WTC11 (cell line): ENCODE measurements around the gene RPP38. TPM values are rescaled to one million over a fixed set of nuclear protein-coding genes. Genes with fewer than 3 reads are reported as not detected.

Experiments
- ATAC-seq: fragments of 200-7000 bp; cut with Tn5 transposase; 2 replicates; pipeline ENCODE4 v1.10.0; 2021; ENCODE audit warnings: mild to moderate bottlenecking, moderate library complexity
- CTCF ChIA-PET: fragments of 300-600 bp; sonication (Branson Sonifier 250); formaldehyde crosslinking; loops from one replicate; lab custom pipeline; 2021; ENCODE audit warnings: antibody characterized with exemption; lab: Charles Lee
- POLR2A ChIA-PET: fragments of 350-600 bp; sonication (Branson Sonifier 250); formaldehyde crosslinking; loops from one replicate; lab custom pipeline; 2021; ENCODE audit warnings: antibody characterized with exemption; lab: Charles Lee
- DNase-seq: peaks from one replicate; pipeline ENCODE4 v3.0.0; 2021; ENCODE audit warnings: low spot score
- H3K27ac Mint-ChIP-seq: 2 replicates; pipeline ENCODE4 v1.8.0; 2021; ENCODE audit warnings: mixed read lengths
- H3K27me3 Mint-ChIP-seq: 2 replicates; pipeline ENCODE4 v1.8.0; 2021; ENCODE audit warnings: low read depth, mild to moderate bottlenecking, moderate library complexity, mixed read lengths
- H3K36me3 Mint-ChIP-seq: 2 replicates; pipeline ENCODE4 v1.8.0; 2021; ENCODE audit warnings: mixed read lengths
- H3K4me1 Mint-ChIP-seq: 2 replicates; pipeline ENCODE4 v1.8.0; 2022; ENCODE audit warnings: mixed read lengths
- H3K4me3 Mint-ChIP-seq: 2 replicates; pipeline ENCODE4 v1.8.0; 2021; ENCODE audit warnings: mild to moderate bottlenecking, moderate library complexity, mixed read lengths
- H3K9me3 Mint-ChIP-seq: 2 replicates; pipeline ENCODE4 v1.8.0; 2021; ENCODE audit warnings: mixed read lengths
- ERG ChIP-seq: fragments of 250-450 bp; sonication (Bioruptor Pico); IDR thresholded peaks from 2 replicates; pipeline ENCODE4 v1.8.0; 2021; ENCODE audit warnings: mild to moderate bottlenecking
- ETV6 ChIP-seq: sonication (generic); formaldehyde crosslinking; IDR thresholded peaks from 2 replicates; pipeline ENCODE4 v1.8.1; 2022; ENCODE audit warnings: mild to moderate bottlenecking, missing genetic modification reagents
- GTF2I ChIP-seq: fragments of 250-450 bp; sonication (Bioruptor Pico); conservative IDR thresholded peaks from 2 replicates; pipeline ENCODE4 v1.4.0; 2021; ENCODE audit warnings: mild to moderate bottlenecking
- HMGA2 ChIP-seq: fragments of 250-450 bp; sonication (Bioruptor Pico); IDR thresholded peaks from 2 replicates; pipeline ENCODE4 v1.4.0; 2021; ENCODE audit warnings: mild to moderate bottlenecking, moderate library complexity
- NFATC4 ChIP-seq: fragments of 250-450 bp; sonication (Bioruptor Pico); IDR thresholded peaks from 2 replicates; pipeline ENCODE4 v1.9.0; 2021; ENCODE audit warnings: mild to moderate bottlenecking
- NR1H2 ChIP-seq: sonication (generic); formaldehyde crosslinking; IDR thresholded peaks from 2 replicates; pipeline ENCODE4 v1.9.0; 2021; ENCODE audit warnings: mild to moderate bottlenecking, moderate library complexity, missing genetic modification reagents
- NR3C1 ChIP-seq: sonication (generic); formaldehyde crosslinking; conservative IDR thresholded peaks from 2 replicates; pipeline ENCODE4 v1.8.1; 2023; ENCODE audit warnings: low read depth, mild to moderate bottlenecking, missing genetic modification reagents
- PREB ChIP-seq: sonication (generic); formaldehyde crosslinking; IDR thresholded peaks from 2 replicates; pipeline ENCODE4 v1.8.1; 2022; ENCODE audit warnings: mild to moderate bottlenecking, missing genetic modification reagents, moderate library complexity, borderline replicate concordance
- TCF7 ChIP-seq: sonication (generic); formaldehyde crosslinking; IDR thresholded peaks from 2 replicates; pipeline ENCODE4 v1.8.0; 2022; ENCODE audit warnings: mild to moderate bottlenecking, low read depth, missing genetic modification reagents, moderate library complexity
- TP53 ChIP-seq: sonication (generic); formaldehyde crosslinking; IDR thresholded peaks from 2 replicates; pipeline ENCODE4 v1.8.1; 2023; ENCODE audit warnings: mild to moderate bottlenecking, missing genetic modification reagents
- ZBTB21 ChIP-seq: sonication (generic); formaldehyde crosslinking; IDR thresholded peaks from 2 replicates; pipeline ENCODE4 v1.8.1; 2023; ENCODE audit warnings: mild to moderate bottlenecking, missing genetic modification reagents, borderline replicate concordance
- ZSCAN18 ChIP-seq: fragments of 250-450 bp; sonication (Bioruptor Pico); IDR thresholded peaks from 2 replicates; pipeline ENCODE4 v2.1.2; 2022; ENCODE audit warnings: mild to moderate bottlenecking, moderate library complexity
- total RNA-seq: library from RNA; stranded (reverse); gene quantifications from 3 replicates; pipeline ENCODE4 v1.2.3, GENCODE V29; 2021
- TF ChIP-seq, protein P1 (sequence below): sonication (generic); formaldehyde crosslinking; IDR thresholded peaks from 2 replicates; pipeline ENCODE4 v1.8.1; 2022; ENCODE audit warnings: low read depth, mild to moderate bottlenecking, moderate library complexity, missing genetic modification reagents, borderline replicate concordance
- TF ChIP-seq, protein P2 (sequence below): fragments of 250-450 bp; sonication (Bioruptor Pico); IDR thresholded peaks from 2 replicates; pipeline ENCODE4 v1.9.0; 2021; ENCODE audit warnings: moderate library complexity, mild to moderate bottlenecking, inconsistent platforms, borderline replicate concordance

The RPP38 gene
- total RNA-seq, 1 experiment from 2014 or later, result 20.9 TPM

DNA sequence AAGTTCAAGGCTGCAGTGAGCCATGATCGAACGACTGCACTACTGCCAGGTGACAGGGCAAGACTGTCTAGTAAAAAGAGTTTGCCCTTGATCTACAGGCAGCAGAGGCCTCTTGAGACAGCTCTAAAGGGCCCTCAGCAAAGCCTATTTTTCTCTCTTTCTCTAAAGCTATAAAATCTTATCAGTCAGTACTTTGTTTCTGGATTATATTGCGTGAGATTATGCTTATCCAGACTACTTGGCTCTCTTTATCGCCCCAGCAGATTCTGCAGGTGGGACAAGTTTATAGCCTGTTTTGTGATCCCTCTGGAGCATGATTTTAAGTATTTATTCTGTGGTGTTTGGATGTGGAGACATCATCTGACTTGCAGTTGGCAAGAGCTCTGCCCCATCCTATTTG lies 2.7 kb downstream of the RPP38 start:
- Mint-ChIP-seq H3K27me3 (peaks cover 3% of the 10 kb centered on the region; the same call in 1 of the 2 replicates), H3K9me3 (no peaks in the 10 kb centered on the region), H3K36me3 (peaks cover 27% of the 10 kb centered on the region), H3K27ac (no peak overlapping the region; the same call in 1 of the 2 replicates), H3K4me1 (peaks cover 10% of the 10 kb centered on the region)
- ATAC-seq, result no peak
- ChIA-PET POLR2A (interaction anchor here (0.5 kb wide), 1 partner anchor 51 kb away, joined by 6 read pairs; no protein-coding TSS in a partner anchor), CTCF (interaction anchor here (0.5 to 1.3 kb wide), 2 partner anchors 108 to 126 kb away, joined by 4 read pairs; no protein-coding TSS in a partner anchor)
- TF ChIP-seq HMGA2 (CRISPR knock-in tag), result no peak
- TF ChIP-seq TCF7 (CRISPR knock-in tag), result no peak
- no peak for TF ChIP-seq NFATC4 (CRISPR knock-in tag)
- no peak for TF ChIP-seq NR1H2
- TF ChIP-seq, protein P1, sequence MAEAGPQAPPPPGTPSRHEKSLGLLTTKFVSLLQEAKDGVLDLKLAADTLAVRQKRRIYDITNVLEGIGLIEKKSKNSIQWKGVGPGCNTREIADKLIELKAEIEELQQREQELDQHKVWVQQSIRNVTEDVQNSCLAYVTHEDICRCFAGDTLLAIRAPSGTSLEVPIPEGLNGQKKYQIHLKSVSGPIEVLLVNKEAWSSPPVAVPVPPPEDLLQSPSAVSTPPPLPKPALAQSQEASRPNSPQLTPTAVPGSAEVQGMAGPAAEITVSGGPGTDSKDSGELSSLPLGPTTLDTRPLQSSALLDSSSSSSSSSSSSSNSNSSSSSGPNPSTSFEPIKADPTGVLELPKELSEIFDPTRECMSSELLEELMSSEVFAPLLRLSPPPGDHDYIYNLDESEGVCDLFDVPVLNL (CRISPR knock-in tag), result no peak
- no peak for TF ChIP-seq ETV6 (CRISPR knock-in tag)
- no peak for TF ChIP-seq NR3C1 (CRISPR knock-in tag)
- TF ChIP-seq, protein P2, sequence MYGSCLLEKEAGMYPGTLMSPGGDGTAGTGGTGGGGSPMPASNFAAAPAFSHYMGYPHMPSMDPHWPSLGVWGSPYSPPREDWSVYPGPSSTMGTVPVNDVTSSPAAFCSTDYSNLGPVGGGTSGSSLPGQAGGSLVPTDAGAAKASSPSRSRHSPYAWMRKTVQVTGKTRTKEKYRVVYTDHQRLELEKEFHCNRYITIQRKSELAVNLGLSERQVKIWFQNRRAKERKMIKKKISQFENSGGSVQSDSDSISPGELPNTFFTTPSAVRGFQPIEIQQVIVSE (CRISPR knock-in tag), result no peak
- TF ChIP-seq TP53 (CRISPR knock-in tag), result no peak
- no peak for TF ChIP-seq ERG (CRISPR knock-in tag)
- TF ChIP-seq GTF2I (CRISPR knock-in tag), result no peak
- TF ChIP-seq PREB (CRISPR knock-in tag), result no peak
- TF ChIP-seq ZBTB21 (CRISPR knock-in tag), result no peak
- TF ChIP-seq, all 79 proteins: peak for 0
- DNase-seq, result no peak
- H3K4me3 Mint-ChIP-seq, result no peak overlapping the region

- POLR2A ChIA-PET, result no interaction called here
- no peak for TF ChIP-seq ZSCAN18 (CRISPR knock-in tag)
- no peak for TF ChIP-seq PREB (CRISPR knock-in tag)
- TF ChIP-seq, protein P1 (CRISPR knock-in tag), result no peak
- no peak for DNase-seq
- peaks cover 44% of the 10 kb centered on the region for H3K36me3 Mint-ChIP-seq
- ATAC-seq, result no peak
- CTCF ChIA-PET, result interaction anchor here (0.9 kb wide), 1 partner anchor 112 kb away, joined by 3 read pairs; no protein-coding TSS in a partner anchor
- no peaks in the 10 kb centered on the region for H3K27me3 Mint-ChIP-seq
- no peak overlapping the region for H3K4me3 Mint-ChIP-seq
- no peaks in the 10 kb centered on the region for H3K9me3 Mint-ChIP-seq
- peaks cover 5% of the 10 kb centered on the region for H3K4me1 Mint-ChIP-seq
- no peak overlapping the region for H3K27ac Mint-ChIP-seq
Measured at GRCh38 chr10:15103513-15103912, 6.4 kb downstream of the RPP38 start.
